H1 (cell line): ENCODE data around the gene GPALPP1. TPM values are rescaled to one million over a fixed set of nuclear protein-coding genes. Genes with fewer than 3 reads are reported as not detected.
"Not testable (repeated sequence)": the region's sequence is repeated elsewhere in the genome, so short reads cannot be mapped to it uniquely, and the experiment has no call there.

ENCODE experiments used
- CTCF ChIA-PET: fragments of 300-600 bp; sonication (Branson Sonifier 250); formaldehyde crosslinking; loops from one replicate; lab custom pipeline; 2021; ENCODE audit not compliant: partially characterized antibody; lab: Charles Lee
- POLR2A ChIA-PET: fragments of 300-600 bp; sonication (Branson Sonifier 250); formaldehyde crosslinking; loops from one replicate; lab custom pipeline; 2021; ENCODE audit warnings: inconsistent platforms; ENCODE audit not compliant: partially characterized antibody; lab: Charles Lee
- DNase-seq, 2 experiments: peaks; one replicate each; pipeline versions ENCODE4 v3.0.0 to v3.0.0-alpha.2; 2010 to 2022; ENCODE audit warnings: low spot score in 2 of 2, low read depth in 1 of 2, mixed read lengths in 1 of 2
- FAIRE-seq: peaks from 2 replicates; lab custom pipeline; 2011; peaks lifted over from hg19 to GRCh38; lab: Jason Lieb, UNC
- H2AFZ ChIP-seq: 2 replicates; pipeline ENCODE4 v1.8.1; 2012; ENCODE audit warnings: low read length, inconsistent platforms
- H2AK5ac ChIP-seq: 2 replicates; pipeline ENCODE4 v1.6.1; 2013; ENCODE audit warnings: low read depth, low read length
- H2BK120ac ChIP-seq: replicated peaks from 2 replicates; pipeline ENCODE3; 2013; ENCODE audit warnings: low read depth, low read length, inconsistent platforms
- H2BK12ac ChIP-seq: 2 replicates; pipeline ENCODE4 v1.6.1; 2013; ENCODE audit warnings: low read depth, low read length
- H2BK15ac ChIP-seq: 2 replicates; pipeline ENCODE4 v1.6.1; 2013; ENCODE audit warnings: low read length
- H2BK20ac ChIP-seq: 2 replicates; pipeline ENCODE4 v1.6.1; 2013; ENCODE audit warnings: low read length
- H2BK5ac ChIP-seq: 2 replicates; pipeline ENCODE4 v1.6.1; 2013; ENCODE audit warnings: low read depth, low read length
- H3K14ac ChIP-seq: 2 replicates; pipeline ENCODE4 v1.6.1; 2013; ENCODE audit warnings: inconsistent platforms; ENCODE audit not compliant: insufficient read length
- H3K18ac ChIP-seq: 2 replicates; pipeline ENCODE4 v1.6.1; 2013; ENCODE audit warnings: low read length; ENCODE audit errors: extremely low read depth
- H3K23ac ChIP-seq: 2 replicates; pipeline ENCODE4 v1.6.1; 2013; ENCODE audit warnings: inconsistent platforms; ENCODE audit not compliant: insufficient read length
- H3K23me2 ChIP-seq: 2 replicates; pipeline ENCODE4 v1.6.1; 2013; ENCODE audit warnings: low read depth, low read length
- H3K27ac ChIP-seq: 2 replicates; pipeline ENCODE4 v1.6.1; 2011; ENCODE audit warnings: low read depth, low read length, inconsistent platforms
- H3K27me3 ChIP-seq, 4 experiments: replicated peaks in 1 of 4; 1 replicate in 1 of 4; 2 replicates in 3 of 4; pipeline versions ENCODE4 v1.6.1 to v1.8.1; 2011 to 2013; ENCODE audit warnings: low read length in 3 of 4, mild to moderate bottlenecking in 3 of 4, inconsistent platforms in 2 of 4, mixed read lengths in 2 of 4, moderate library complexity in 1 of 4; ENCODE audit not compliant: control insufficient read depth in 3 of 4, insufficient read depth in 3 of 4; ENCODE audit errors: extremely low read depth in 1 of 4
- H3K36me3 ChIP-seq, 4 experiments: 2 replicates each; pipeline versions ENCODE4 v1.6.1 to v1.8.1; 2011 to 2013; ENCODE audit warnings: mild to moderate bottlenecking in 4 of 4, low read length in 3 of 4, moderate library complexity in 2 of 4, control low read depth in 1 of 4, inconsistent platforms in 1 of 4; ENCODE audit not compliant: insufficient read depth in 4 of 4, control insufficient read depth in 2 of 4
- H3K4ac ChIP-seq: replicated peaks from 2 replicates; pipeline ENCODE3; 2013; ENCODE audit warnings: low read length, low read depth, mixed read lengths, inconsistent platforms; ENCODE audit not compliant: insufficient read length
- H3K4me1 ChIP-seq, 4 experiments: replicated peaks in 1 of 4; 1 replicate in 1 of 4; 2 replicates in 3 of 4; pipeline versions ENCODE4 v1.6.1 to v1.8.1; 2011 to 2013; ENCODE audit warnings: low read length in 3 of 4, inconsistent platforms in 2 of 4, mixed read lengths in 1 of 4; ENCODE audit not compliant: insufficient read depth in 4 of 4, control insufficient read depth in 3 of 4
- H3K4me2 ChIP-seq, 2 experiments: 2 replicates each; pipeline versions ENCODE4 v1.6.1 to v1.8.1; 2011 to 2013; ENCODE audit warnings: low read depth in 2 of 2, low read length in 2 of 2, control low read depth in 1 of 2, inconsistent platforms in 1 of 2, mild to moderate bottlenecking in 1 of 2; ENCODE audit not compliant: insufficient read depth in 1 of 2
- H3K4me3 ChIP-seq, 4 experiments: fragments of 200-600, 300-600 bp in 1 of 4; sonication (generic), shearing (Covaris generic), sonication (Bioruptor Twin) in 1 of 4; 2 replicates each; pipeline versions ENCODE4 v1.5.1 to v1.8.1; 2011 to 2016; ENCODE audit warnings: low read length in 4 of 4, low read depth in 3 of 4, control low read depth in 2 of 4, inconsistent platforms in 2 of 4, mild to moderate bottlenecking in 2 of 4, mixed read lengths in 1 of 4, moderate library complexity in 1 of 4; ENCODE audit not compliant: insufficient read depth in 2 of 4; ENCODE audit errors: extremely low read depth in 1 of 4
- H3K56ac ChIP-seq: replicated peaks from 2 replicates; pipeline ENCODE3; 2013; ENCODE audit warnings: low read depth, mild to moderate bottlenecking, mixed read lengths, low read length, inconsistent platforms; ENCODE audit not compliant: insufficient read length
- H3K79me1 ChIP-seq: 2 replicates; pipeline ENCODE4 v1.6.1; 2013; ENCODE audit warnings: low read depth, low read length, control low read depth
- H3K79me2 ChIP-seq, 2 experiments: 2 replicates each; pipeline versions ENCODE4 v1.6.1 to v1.8.1; 2012 to 2013; ENCODE audit warnings: low read length in 2 of 2, mild to moderate bottlenecking in 2 of 2, inconsistent platforms in 1 of 2; ENCODE audit not compliant: insufficient read depth in 2 of 2, control insufficient read depth in 1 of 2
- H3K9ac ChIP-seq, 4 experiments: replicated peaks in 1 of 4; 1 replicate in 1 of 4; 2 replicates in 3 of 4; pipeline versions ENCODE4 v1.6.1 to v1.8.1; 2011 to 2013; ENCODE audit warnings: low read depth in 3 of 4, low read length in 3 of 4, control low read depth in 2 of 4, mild to moderate bottlenecking in 2 of 4, moderate library complexity in 2 of 4, inconsistent platforms in 1 of 4; ENCODE audit errors: extremely low read depth in 1 of 4
- H3K9me3 ChIP-seq, 2 experiments: 2 replicates each; pipeline versions ENCODE4 v1.6.1 to v1.8.1; 2012 to 2013; ENCODE audit warnings: mild to moderate bottlenecking in 2 of 2, moderate library complexity in 2 of 2, control low read depth in 1 of 2, inconsistent platforms in 1 of 2, low read depth in 1 of 2, low read length in 1 of 2, mixed read lengths in 1 of 2; ENCODE audit not compliant: insufficient read depth in 2 of 2
- H4K20me1 ChIP-seq, 2 experiments: replicated peaks in 1 of 2; 2 replicates each; pipeline versions ENCODE3 to v1.8.1; 2011 to 2013; ENCODE audit warnings: inconsistent platforms in 2 of 2, low read length in 2 of 2, mild to moderate bottlenecking in 1 of 2; ENCODE audit not compliant: insufficient read depth in 2 of 2, control insufficient read depth in 1 of 2
- H4K5ac ChIP-seq: 2 replicates; pipeline ENCODE4 v1.6.1; 2013; ENCODE audit warnings: low read length, low read depth, mixed read lengths, inconsistent platforms; ENCODE audit not compliant: insufficient read length
- H4K8ac ChIP-seq: 2 replicates; pipeline ENCODE4 v1.8.0; 2013; ENCODE audit warnings: mild to moderate bottlenecking, moderate library complexity, low read length, inconsistent platforms; ENCODE audit not compliant: insufficient read depth; ENCODE audit errors: extremely low read depth
- H4K91ac ChIP-seq: replicated peaks from 2 replicates; pipeline ENCODE3; 2013; ENCODE audit warnings: low read length, mixed read lengths, inconsistent platforms; ENCODE audit not compliant: insufficient read length
- WGBS, 2 experiments: shearing (Covaris generic) in 1 of 2; methylation state at CpG; one replicate each; pipeline versions ENCODE4 v1.1.6 to v1.1.7; 2013 to 2015; ENCODE audit warnings: low lambda C conversion rate in 2 of 2, mixed read lengths in 2 of 2, inconsistent platforms in 1 of 2, low coverage in 1 of 2, missing lambda C conversion rate in 1 of 2; ENCODE audit not compliant: insufficient replicate concordance in 2 of 2, insufficient coverage in 1 of 2, insufficient read length in 1 of 2; ENCODE audit errors: extremely low coverage in 1 of 2, missing lambda C conversion rate in 1 of 2; 5-methylcytosine and 5-hydroxymethylcytosine counted together
- polyA plus RNA-seq, 7 experiments: library from polyadenylated mRNA; depleted of rRNA in 3 of 7; stranded (reverse) in 5 of 7; unstranded in 2 of 7; fragments of >200 nt in 5 of 7; fragments of 200-250 nt in 2 of 7; gene quantifications; 1 replicate in 5 of 7; 2 replicates in 1 of 7; 4 replicates in 1 of 7; pipeline versions ENCODE4 v1.2.1 to v1.2.3, GENCODE V29; 2011 to 2013; ENCODE audit warnings: missing spikeins in 2 of 7, mixed read lengths in 2 of 7
- total RNA-seq: library from RNA; stranded (reverse); fragmentation: NEBNext Ultra II Directional; extraction: Animal tissue kit (Norgen Biotek cat#: 25700); gene quantifications from 2 replicates; pipeline ENCODE4 v1.2.1, GENCODE V29; 2021

The GPALPP1 gene
- total and polyA plus RNA-seq, 2 of the 8 experiments (the other 6 are each of a cell fraction or from before 2014, with no cell fraction given): 8.5 to 26.1 TPM

- H3K4me1 ChIP-seq, H4K20me1 ChIP-seq, H3K9me3 ChIP-seq, H4K8ac ChIP-seq, H3K27me3 ChIP-seq, H3K4me2 ChIP-seq, H2AFZ ChIP-seq, H4K91ac ChIP-seq, H2BK20ac ChIP-seq, H2BK12ac ChIP-seq, H3K79me2 ChIP-seq, H3K4ac ChIP-seq, H3K56ac ChIP-seq, H2BK5ac ChIP-seq, FAIRE-seq, POLR2A ChIA-PET, H4K5ac ChIP-seq, H2BK15ac ChIP-seq, H3K23me2 ChIP-seq, H3K23ac ChIP-seq, H3K9ac ChIP-seq, H3K14ac ChIP-seq, H3K4me3 ChIP-seq, DNase-seq, H3K18ac ChIP-seq, H2BK120ac ChIP-seq, H2AK5ac ChIP-seq, H3K27ac ChIP-seq, H3K79me1 ChIP-seq: not testable (repeated sequence)
- CTCF ChIA-PET: interaction anchor here (0.7 to 1.6 kb wide), 2 partner anchors 35 to 1362 kb away, joined by 3 read pairs; no protein-coding TSS in a partner anchor
- WGBS, 2 experiments: 92% methylated on average over 7 of the region's 7 CpGs; no CpG with 5 or more reads in 1 of the 2 experiments
- H3K36me3 ChIP-seq: peaks cover 3 to 26% (median 7%) of the 10 kb centered on the region in 4 experiments; a peak in 6 of 8 replicates
Observed at GRCh38 chr13:45019981-45020380, 30.6 kb downstream of the GPALPP1 start.
